Breast epithelium (tissue), 4 donors: ENCODE data around the gene NOX3. TPM values are rescaled to one million over a fixed set of nuclear protein-coding genes. Genes with fewer than 3 reads are reported as not detected.
A peak's percentile ranks its signal among the peaks of the same experiment; 100 is the strongest.
"Not testable (repeated sequence)": the region's sequence is repeated elsewhere in the genome, so short reads cannot be mapped to it uniquely, and the experiment has no call there.

Experiments used
- DNase-seq, 2 donors: peaks; one replicate each; pipeline ENCODE4 v3.0.0-alpha.2; 2019; ENCODE audit warnings: low spot score in 2 of 2
- H3K27ac ChIP-seq, 2 donors: fragments of 200-600 bp; sonication (generic) in 1 of 2; one replicate each; pipeline ENCODE4 v1.5.1; 2016 to 2019; ENCODE audit warnings: mild to moderate bottlenecking in 1 of 2
- H3K27me3 ChIP-seq, 2 donors: fragments of 200-600 bp; sonication (generic) in 1 of 2; one replicate each; pipeline versions ENCODE4 v1.5.1 to v1.6.0; 2017 to 2019; ENCODE audit warnings: control low read depth in 1 of 2, mild to moderate bottlenecking in 1 of 2
- H3K36me3 ChIP-seq: fragments of 200-600 bp; one replicate; pipeline ENCODE4 v1.5.1; 2019
- H3K4me1 ChIP-seq, 2 donors: fragments of 200-600 bp; sonication (generic); one replicate each; pipeline ENCODE4 v1.5.1; 2016 to 2019; ENCODE audit warnings: control low read depth in 1 of 2
- H3K4me3 ChIP-seq, 3 donors: fragments of 200-600 bp; sonication (generic); 1 replicate in 2 of 3; 2 replicates in 1 of 3; pipeline ENCODE4 v1.5.1; 2016 to 2019; ENCODE audit warnings: mild to moderate bottlenecking in 3 of 3, moderate library complexity in 2 of 3
- H3K9me3 ChIP-seq, 2 donors: fragments of 200-600 bp; sonication (generic) in 1 of 2; one replicate each; pipeline ENCODE4 v1.5.1; 2016 to 2019; ENCODE audit warnings: control low read depth in 1 of 2
- CTCF ChIP-seq, 3 donors: fragments of 450-650 bp; IDR thresholded peaks; one replicate each; pipeline ENCODE4 v1.5.1; 2016 to 2017; ENCODE audit warnings: antibody characterized with exemption in 3 of 3, mild to moderate bottlenecking in 3 of 3, moderate library complexity in 3 of 3
- POLR2A ChIP-seq: fragments of 450-650 bp; IDR thresholded peaks from one replicate; pipeline ENCODE4 v1.6.1; 2016; ENCODE audit warnings: antibody characterized with exemption, mild to moderate bottlenecking, moderate library complexity
- POLR2AphosphoS5 ChIP-seq, 3 donors: sonication (generic); formaldehyde crosslinking; IDR thresholded peaks; one replicate each; pipeline ENCODE4 v1.6.1; 2017; ENCODE audit warnings: antibody characterized with exemption in 3 of 3
- intact Hi-C: fragments of 100-400 bp; cut with DNase I; formaldehyde crosslinking; loops from one replicate; pipeline ENCODE4 v1.15.1; 2023; ENCODE audit warnings: low total_unique reads
- total RNA-seq, 3 donors: library from RNA; depleted of rRNA; stranded (reverse); fragments of >200 nt; gene quantifications; one replicate each; pipeline ENCODE4 v1.1.0, GENCODE V29; 2016

The NOX3 gene
- total RNA-seq, 3 donors from 2014 or later, result not detected

GRCh38 chr6:155466539-155466938 is 10.9 kb upstream of the NOX3 start:
- intact Hi-C loops, result no loop called here
- H3K4me1 ChIP-seq, result no peaks in the 10 kb centered on the region
- H3K27ac ChIP-seq, result no peak overlapping the region
- TF ChIP-seq CTCF (IDR thresholded peaks at IDR 0.05) (no peak), POLR2AphosphoS5 (IDR thresholded peaks at IDR 0.05) (no peak), POLR2A (no peak)
- H3K4me3 ChIP-seq, result no peak overlapping the region
- H3K27me3 ChIP-seq, result no peaks in the 10 kb centered on the region
- no peak for DNase-seq
- H3K36me3 ChIP-seq, result no peaks in the 10 kb centered on the region
- H3K9me3 ChIP-seq, result peaks cover 11% of the 10 kb centered on the region in 2 donors

- TF ChIP-seq CTCF (IDR thresholded peaks at IDR 0.05), result no peak
- no peak for TF ChIP-seq POLR2AphosphoS5 (IDR thresholded peaks at IDR 0.05)
- no peak for TF ChIP-seq POLR2A
- no peak for DNase-seq
- no peaks in the 10 kb centered on the region for H3K9me3 ChIP-seq
- no peaks in the 10 kb centered on the region for H3K4me1 ChIP-seq
- no peaks in the 10 kb centered on the region for H3K36me3 ChIP-seq
- H3K4me3 ChIP-seq, result peak overlapping the region in 1 of 3 donors; percentile 22
- intact Hi-C loops, result no loop called here
- no peaks in the 10 kb centered on the region for H3K27me3 ChIP-seq
- H3K27ac ChIP-seq, result no peak overlapping the region
These were observed 5.9 kb upstream of the NOX3 start for GRCh38 chr6:155461556-155461955.

- Histone ChIP-seq H3K9me3 (no peaks in the 10 kb centered on the region), H3K4me3 (no peak overlapping the region), H3K4me1 (no peaks in the 10 kb centered on the region), H3K27me3 (peaks cover 0 to under 1% of the 10 kb centered on the region in 2 donors), H3K27ac (no peak overlapping the region), H3K36me3 (no peaks in the 10 kb centered on the region)
- TF ChIP-seq CTCF (IDR thresholded peaks at IDR 0.05) (no peak), POLR2AphosphoS5 (IDR thresholded peaks at IDR 0.05) (no peak), POLR2A (no peak)
- no peak for DNase-seq
- intact Hi-C loops, result no loop called here
These were observed 1.2 kb downstream of the NOX3 start for GRCh38 chr6:155454471-155454870.

GRCh38 chr6:155454008-155454407 is 1.6 kb downstream of the NOX3 start:
- H3K27ac ChIP-seq, result no peak overlapping the region
- no peak overlapping the region for H3K4me3 ChIP-seq
- DNase-seq, result no peak
- H3K36me3 ChIP-seq, result no peaks in the 10 kb centered on the region
- TF ChIP-seq POLR2A, result no peak
- TF ChIP-seq CTCF (IDR thresholded peaks at IDR 0.05), result no peak
- TF ChIP-seq POLR2AphosphoS5 (IDR thresholded peaks at IDR 0.05), result no peak
- H3K4me1 ChIP-seq, result no peaks in the 10 kb centered on the region
- peaks cover 0 to 4% of the 10 kb centered on the region in 2 donors for H3K27me3 ChIP-seq
- intact Hi-C loops, result no loop called here
- H3K9me3 ChIP-seq, result no peaks in the 10 kb centered on the region

GRCh38 chr6:155452576-155452975 is 3.1 kb downstream of the NOX3 start:
- no peak for DNase-seq
- Histone ChIP-seq H3K27ac (no peak overlapping the region), H3K36me3 (no peaks in the 10 kb centered on the region), H3K4me3 (no peak overlapping the region), H3K9me3 (no peaks in the 10 kb centered on the region), H3K27me3 (peaks cover 0 to 4% of the 10 kb centered on the region in 2 donors), H3K4me1 (no peaks in the 10 kb centered on the region)
- intact Hi-C loops, result no loop called here
- no peak for TF ChIP-seq POLR2AphosphoS5 (IDR thresholded peaks at IDR 0.05)
- TF ChIP-seq POLR2A, result no peak
- TF ChIP-seq CTCF (IDR thresholded peaks at IDR 0.05), result no peak

- H3K4me3 ChIP-seq, H3K4me1 ChIP-seq, DNase-seq, intact Hi-C loops, H3K27me3 ChIP-seq, H3K36me3 ChIP-seq, H3K27ac ChIP-seq, H3K9me3 ChIP-seq: not testable (repeated sequence)
These were observed 4.1 kb downstream of the NOX3 start for GRCh38 chr6:155451530-155451929.
